ENCODE measurements around the gene KRTAP5-5. TPM values are rescaled to one million over a fixed set of nuclear protein-coding genes. Genes with fewer than 3 reads are reported as not detected.

KRTAP5-5 gene
- total RNA-seq, 1 experiment from 2014 or later = not detected

Other genes with a start within 250 kb of the KRTAP5-5 start
- 22.2 and 23.6 TPM in 2 replicates for gene BRSK2, start 239.8 kb upstream of the KRTAP5-5 start, total RNA-seq (2014; rRNA removed; shearing (Covaris generic))
- 17.3 and 20.2 TPM in 2 replicates for gene MOB2, start 143.0 kb upstream of the KRTAP5-5 start, total RNA-seq (2014; rRNA removed; shearing (Covaris generic))
- 1.7 and 2.7 TPM in 2 replicates for gene DUSP8, start 57.5 kb upstream of the KRTAP5-5 start, total RNA-seq (2014; rRNA removed; shearing (Covaris generic))
- not detected in 2 replicates for gene KRTAP5-1, start 44.5 kb upstream of the KRTAP5-5 start, total RNA-seq (2014; rRNA removed; shearing (Covaris generic))
- gene KRTAP5-2, start 31.5 kb upstream of the KRTAP5-5 start, total RNA-seq (2014; rRNA removed; shearing (Covaris generic)) = not detected in 2 replicates
- gene KRTAP5-3, start 21.3 kb upstream of the KRTAP5-5 start, total RNA-seq (2014; rRNA removed; shearing (Covaris generic)) = not detected in 2 replicates
- not detected in 2 replicates for gene KRTAP5-4, start 7.6 kb upstream of the KRTAP5-5 start, total RNA-seq (2014; rRNA removed; shearing (Covaris generic))
- gene KRTAP5-6, start 67.4 kb downstream of the KRTAP5-5 start, total RNA-seq (2014; rRNA removed; shearing (Covaris generic)) = not detected in 2 replicates
- gene IFITM10, start 120.8 kb downstream of the KRTAP5-5 start, total RNA-seq (2014; rRNA removed; shearing (Covaris generic)) = 0.42 and 0.74 TPM in 2 replicates
- gene CTSD, start 134.2 kb downstream of the KRTAP5-5 start, total RNA-seq (2014; rRNA removed; shearing (Covaris generic)) = 177 and 235 TPM in 2 replicates
- not detected in 2 replicates for gene SYT8, start 205.2 kb downstream of the KRTAP5-5 start, total RNA-seq (2014; rRNA removed; shearing (Covaris generic))
- gene TNNI2, start 209.2 kb downstream of the KRTAP5-5 start, total RNA-seq (2014; rRNA removed; shearing (Covaris generic)) = not detected in 2 replicates
- gene LSP1, start 223.3 kb downstream of the KRTAP5-5 start, total RNA-seq (2014; rRNA removed; shearing (Covaris generic)) = 0.35 and 2.0 TPM in 2 replicates

Data from H7 (cell line).